HL-60 (cell line): ENCODE results near the gene NSL1.
"Not testable (repeated sequence)": the region's sequence is repeated elsewhere in the genome, so short reads cannot be mapped to it uniquely, and the experiment has no call there.

Source experiments
- POLR2AphosphoS5 ChIP-seq: IDR thresholded peaks from 2 replicates; pipeline ENCODE4 v1.6.1; 2012; ENCODE audit warnings: low read depth
- TF ChIP-seq, protein P1 (sequence below): IDR thresholded peaks from one replicate; pipeline ENCODE4 v1.5.1; 2011; ENCODE audit warnings: low read length, control low read depth, inconsistent platforms; ENCODE audit not compliant: insufficient read depth
- TF ChIP-seq, protein P2 (sequence below): IDR thresholded peaks from 2 replicates; pipeline ENCODE4 v1.6.1; 2012; ENCODE audit warnings: low read depth; ENCODE audit not compliant: insufficient replicate concordance

GRCh38 chr1:212764718-212765281, 26.8 kb downstream of the NSL1 start:
- TF ChIP-seq, protein P1, sequence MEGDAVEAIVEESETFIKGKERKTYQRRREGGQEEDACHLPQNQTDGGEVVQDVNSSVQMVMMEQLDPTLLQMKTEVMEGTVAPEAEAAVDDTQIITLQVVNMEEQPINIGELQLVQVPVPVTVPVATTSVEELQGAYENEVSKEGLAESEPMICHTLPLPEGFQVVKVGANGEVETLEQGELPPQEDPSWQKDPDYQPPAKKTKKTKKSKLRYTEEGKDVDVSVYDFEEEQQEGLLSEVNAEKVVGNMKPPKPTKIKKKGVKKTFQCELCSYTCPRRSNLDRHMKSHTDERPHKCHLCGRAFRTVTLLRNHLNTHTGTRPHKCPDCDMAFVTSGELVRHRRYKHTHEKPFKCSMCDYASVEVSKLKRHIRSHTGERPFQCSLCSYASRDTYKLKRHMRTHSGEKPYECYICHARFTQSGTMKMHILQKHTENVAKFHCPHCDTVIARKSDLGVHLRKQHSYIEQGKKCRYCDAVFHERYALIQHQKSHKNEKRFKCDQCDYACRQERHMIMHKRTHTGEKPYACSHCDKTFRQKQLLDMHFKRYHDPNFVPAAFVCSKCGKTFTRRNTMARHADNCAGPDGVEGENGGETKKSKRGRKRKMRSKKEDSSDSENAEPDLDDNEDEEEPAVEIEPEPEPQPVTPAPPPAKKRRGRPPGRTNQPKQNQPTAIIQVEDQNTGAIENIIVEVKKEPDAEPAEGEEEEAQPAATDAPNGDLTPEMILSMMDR = not testable (repeated sequence)
- TF ChIP-seq POLR2AphosphoS5 = not testable (repeated sequence)
- TF ChIP-seq, protein P2, sequence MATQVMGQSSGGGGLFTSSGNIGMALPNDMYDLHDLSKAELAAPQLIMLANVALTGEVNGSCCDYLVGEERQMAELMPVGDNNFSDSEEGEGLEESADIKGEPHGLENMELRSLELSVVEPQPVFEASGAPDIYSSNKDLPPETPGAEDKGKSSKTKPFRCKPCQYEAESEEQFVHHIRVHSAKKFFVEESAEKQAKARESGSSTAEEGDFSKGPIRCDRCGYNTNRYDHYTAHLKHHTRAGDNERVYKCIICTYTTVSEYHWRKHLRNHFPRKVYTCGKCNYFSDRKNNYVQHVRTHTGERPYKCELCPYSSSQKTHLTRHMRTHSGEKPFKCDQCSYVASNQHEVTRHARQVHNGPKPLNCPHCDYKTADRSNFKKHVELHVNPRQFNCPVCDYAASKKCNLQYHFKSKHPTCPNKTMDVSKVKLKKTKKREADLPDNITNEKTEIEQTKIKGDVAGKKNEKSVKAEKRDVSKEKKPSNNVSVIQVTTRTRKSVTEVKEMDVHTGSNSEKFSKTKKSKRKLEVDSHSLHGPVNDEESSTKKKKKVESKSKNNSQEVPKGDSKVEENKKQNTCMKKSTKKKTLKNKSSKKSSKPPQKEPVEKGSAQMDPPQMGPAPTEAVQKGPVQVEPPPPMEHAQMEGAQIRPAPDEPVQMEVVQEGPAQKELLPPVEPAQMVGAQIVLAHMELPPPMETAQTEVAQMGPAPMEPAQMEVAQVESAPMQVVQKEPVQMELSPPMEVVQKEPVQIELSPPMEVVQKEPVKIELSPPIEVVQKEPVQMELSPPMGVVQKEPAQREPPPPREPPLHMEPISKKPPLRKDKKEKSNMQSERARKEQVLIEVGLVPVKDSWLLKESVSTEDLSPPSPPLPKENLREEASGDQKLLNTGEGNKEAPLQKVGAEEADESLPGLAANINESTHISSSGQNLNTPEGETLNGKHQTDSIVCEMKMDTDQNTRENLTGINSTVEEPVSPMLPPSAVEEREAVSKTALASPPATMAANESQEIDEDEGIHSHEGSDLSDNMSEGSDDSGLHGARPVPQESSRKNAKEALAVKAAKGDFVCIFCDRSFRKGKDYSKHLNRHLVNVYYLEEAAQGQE = not testable (repeated sequence)
